Activated effector memory CD4-positive, alpha-beta T cell treated with Interleukin-2 at 50 U/mL for 16 hours (primary cell): ENCODE data around the gene ZBTB43.
"Not testable (repeated sequence)": the region's sequence is repeated elsewhere in the genome, so short reads cannot be mapped to it uniquely, and the experiment has no call there.

ENCODE experiments used
- DNase-seq: peaks from one replicate; pipeline ENCODE4 v3.0.0-alpha.2; 2020

ZBTB43 gene

DNA sequence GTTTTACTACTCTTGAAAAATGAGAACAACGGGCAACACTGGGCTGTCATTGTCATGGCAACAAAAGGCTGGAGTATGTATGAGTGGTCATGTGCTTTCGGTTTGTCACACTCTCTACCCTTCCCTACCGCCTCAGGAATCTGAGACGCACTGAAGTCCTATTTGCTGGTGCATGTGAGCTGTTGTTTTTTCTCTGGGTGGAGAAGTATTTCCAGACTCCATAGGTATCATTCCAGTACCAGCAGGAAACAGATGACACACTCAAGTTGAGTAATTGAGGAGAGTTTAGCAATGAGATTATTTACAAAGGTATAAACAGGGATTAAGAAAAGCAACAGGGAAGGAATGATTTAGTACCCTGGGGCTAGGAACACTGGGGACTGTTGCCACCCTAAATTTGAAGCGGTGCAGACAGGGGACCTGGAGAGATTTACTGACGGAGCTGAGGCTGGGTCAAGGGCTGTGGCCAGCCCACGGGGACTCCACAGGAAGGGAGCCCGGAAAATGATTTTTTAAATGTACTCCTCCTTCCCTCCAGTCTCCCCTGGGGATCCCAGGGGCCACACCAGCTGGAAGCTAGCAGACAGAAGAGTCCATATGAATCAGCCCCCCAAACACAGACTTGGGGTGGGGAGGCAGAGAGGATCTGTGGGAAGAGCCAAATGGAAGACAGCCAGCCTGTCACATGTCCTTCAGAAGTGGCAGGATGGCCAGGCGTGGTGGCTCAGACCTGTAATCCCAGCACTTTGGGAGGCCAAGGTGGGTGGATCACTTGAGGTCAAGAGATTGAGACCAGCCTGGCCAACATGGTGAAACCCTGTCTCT, 13.2 kb upstream of the ZBTB43 start:
- DNase-seq, result no peak

DNA sequence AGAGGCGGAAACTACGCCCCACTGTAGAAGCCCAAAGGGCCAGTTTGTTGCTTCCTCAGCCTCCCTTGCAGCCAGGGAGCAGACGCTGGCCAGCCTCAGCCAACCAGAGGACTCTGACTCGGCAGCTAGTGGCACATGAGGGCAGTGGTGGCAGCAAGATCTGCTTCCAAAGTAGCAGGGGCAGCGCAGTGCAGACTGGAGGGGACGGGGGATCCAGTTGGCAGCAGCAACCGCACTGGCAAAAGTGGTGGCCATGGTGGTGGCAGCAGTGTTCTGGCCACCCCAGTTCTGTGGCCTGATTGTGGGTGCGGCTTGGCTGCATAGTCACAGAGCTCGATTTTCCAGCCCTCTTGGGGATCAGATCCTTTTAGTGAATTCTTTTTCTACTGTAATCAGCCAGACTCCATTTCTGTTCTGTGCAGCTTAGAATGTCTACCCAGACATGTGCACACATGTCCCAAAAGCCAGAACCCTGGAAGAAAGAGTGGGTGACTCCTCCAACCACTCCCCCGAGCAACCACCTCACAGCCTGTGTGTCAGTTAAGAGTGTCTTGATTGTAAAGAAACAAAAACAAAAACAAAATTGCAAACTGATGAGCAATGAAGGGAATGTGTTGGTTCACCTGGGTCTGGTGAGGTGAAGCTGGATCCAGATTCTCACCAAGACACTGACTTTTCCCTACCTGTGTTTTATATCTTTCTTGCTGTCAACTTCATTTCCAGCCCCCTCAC, 11.0 kb upstream of the ZBTB43 start:
- DNase-seq, result no peak

DNA sequence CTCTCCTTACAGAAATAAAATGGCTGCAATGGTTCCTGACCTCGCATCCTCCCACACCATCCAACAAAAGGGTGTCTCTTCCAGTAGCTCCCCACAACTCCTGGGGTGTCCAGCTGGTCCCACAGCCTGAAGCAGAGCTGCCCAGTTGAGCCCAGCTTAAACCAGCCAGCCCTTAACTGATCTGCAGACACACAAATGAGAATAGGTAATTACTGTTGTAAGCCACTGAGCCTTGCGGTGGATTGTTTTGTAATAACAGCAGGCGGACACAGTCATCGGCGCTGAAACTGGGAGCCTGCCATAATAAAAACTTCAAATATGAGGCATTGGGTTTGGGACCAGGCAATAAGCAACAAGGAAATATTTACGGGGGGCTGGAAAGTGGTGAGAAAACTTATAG, 10.4 kb upstream of the ZBTB43 start:
- no peak for DNase-seq

DNA sequence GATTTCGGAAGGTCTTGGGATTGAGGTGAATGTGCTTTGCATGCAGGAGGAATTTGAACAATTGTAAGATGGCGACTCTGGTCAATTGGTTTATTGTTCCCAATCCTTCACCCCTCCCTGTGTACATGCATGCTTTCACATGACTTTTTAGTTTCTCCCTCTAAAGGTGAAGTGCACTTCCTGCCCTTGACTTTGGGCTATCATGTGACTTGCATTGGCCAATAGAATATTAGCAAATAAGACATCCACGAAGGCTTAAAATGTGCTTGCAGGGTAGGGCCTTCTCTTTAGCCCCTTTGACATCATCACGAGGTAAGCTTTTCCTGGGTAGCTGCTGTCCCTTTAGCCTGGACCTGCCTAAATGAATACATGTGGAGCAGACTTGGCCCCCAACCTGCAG, 8.1 kb upstream of the ZBTB43 start:
- no peak for DNase-seq

DNA sequence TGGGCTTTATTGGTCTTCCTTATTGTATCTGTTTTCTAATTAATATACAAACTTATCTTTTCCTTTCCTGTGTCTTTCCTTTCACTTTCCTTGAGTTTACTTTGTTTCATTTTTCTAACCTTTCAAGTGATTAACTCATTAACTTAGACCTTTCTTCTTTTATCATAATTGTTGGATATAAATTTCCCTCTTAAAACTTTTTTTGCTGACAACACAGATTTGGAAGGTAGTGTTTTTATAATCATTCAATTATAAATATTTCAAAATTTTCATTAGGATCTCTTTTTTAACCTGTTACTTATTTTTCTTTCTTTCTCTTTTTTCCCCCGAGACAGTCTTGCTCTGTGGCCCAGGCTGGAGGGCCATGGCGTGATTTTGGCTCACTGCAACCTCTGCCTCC, 6.9 kb upstream of the ZBTB43 start:
- no peak for DNase-seq

DNA sequence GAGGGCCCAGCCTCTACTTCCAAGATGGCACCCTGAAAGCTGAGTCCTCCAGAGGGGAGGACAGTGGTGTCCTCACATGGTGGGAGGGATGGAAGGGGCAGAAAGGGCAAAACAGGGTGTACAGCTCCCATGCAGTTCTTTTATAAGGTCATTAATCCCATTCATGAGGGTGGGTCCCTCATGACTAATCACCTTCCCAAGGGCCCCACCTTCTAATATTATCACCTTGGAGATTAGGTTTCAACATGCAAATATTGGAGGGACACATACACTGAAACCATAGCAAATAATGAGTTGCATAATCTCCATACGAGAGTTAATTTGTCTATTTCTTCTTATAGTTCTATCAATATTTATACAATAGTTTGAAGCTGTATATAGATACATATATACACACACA, 5.8 kb upstream of the ZBTB43 start:
- no peak for DNase-seq

DNA sequence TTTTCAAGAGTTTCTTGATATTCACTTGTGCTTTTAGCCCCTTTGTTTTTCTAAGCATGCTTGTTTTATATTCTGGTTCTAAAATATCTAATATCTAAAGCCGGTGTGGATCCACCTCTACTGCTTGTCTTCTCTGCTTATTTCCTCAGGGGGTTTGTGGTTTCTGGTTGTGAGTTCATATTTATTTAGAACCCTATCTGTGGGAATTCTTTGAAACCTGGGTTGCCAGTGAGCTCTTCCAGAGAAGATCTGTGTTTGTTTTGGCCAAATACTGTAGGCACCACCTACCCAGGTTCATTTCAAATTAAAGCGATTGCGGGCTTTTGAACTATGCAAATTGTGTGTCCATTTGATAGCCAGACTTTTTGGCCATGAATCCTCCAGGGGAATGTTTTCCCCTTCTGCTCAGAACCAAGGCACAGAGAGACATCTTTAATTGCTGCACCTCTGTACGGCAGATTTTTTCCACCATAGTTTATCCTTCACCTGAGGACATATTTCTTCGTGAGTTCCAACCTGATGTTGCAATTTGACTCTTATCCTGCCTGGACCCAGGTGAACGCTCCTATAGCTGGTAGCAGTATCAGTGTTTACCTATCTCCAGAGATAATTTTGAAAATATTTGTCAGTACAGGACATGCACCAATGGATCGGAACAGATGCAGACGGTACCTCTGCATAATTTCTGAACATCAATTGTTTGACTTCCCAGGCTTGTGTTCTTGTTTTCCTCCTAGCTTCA, 2.4 kb upstream of the ZBTB43 start:
- DNase-seq, result no peak

DNA sequence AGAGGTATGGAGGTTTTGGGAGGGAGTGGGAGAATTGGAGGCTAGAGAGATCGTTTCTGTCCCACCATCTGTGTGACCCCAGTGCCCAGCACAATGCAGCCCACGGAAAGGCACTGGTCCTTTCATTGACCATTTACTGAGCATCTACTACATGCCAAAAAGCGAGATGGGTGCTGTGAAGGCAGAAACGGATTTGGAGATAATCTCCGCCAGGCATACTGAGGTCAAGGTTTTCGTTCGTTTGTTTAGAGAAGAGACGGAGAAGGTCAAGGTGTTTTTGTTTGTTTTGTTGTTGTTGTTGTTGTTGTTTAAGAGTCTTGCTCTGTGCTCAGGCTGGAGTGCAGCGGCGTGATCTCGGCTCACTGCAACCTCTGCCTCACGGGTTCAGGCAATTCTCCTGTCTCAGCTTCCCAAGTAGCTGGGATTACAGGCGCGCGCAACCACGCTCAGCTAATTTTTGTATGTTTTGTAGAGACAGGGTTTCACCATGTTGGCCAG, 593 bp upstream of the ZBTB43 start:
- no peak for DNase-seq

DNA sequence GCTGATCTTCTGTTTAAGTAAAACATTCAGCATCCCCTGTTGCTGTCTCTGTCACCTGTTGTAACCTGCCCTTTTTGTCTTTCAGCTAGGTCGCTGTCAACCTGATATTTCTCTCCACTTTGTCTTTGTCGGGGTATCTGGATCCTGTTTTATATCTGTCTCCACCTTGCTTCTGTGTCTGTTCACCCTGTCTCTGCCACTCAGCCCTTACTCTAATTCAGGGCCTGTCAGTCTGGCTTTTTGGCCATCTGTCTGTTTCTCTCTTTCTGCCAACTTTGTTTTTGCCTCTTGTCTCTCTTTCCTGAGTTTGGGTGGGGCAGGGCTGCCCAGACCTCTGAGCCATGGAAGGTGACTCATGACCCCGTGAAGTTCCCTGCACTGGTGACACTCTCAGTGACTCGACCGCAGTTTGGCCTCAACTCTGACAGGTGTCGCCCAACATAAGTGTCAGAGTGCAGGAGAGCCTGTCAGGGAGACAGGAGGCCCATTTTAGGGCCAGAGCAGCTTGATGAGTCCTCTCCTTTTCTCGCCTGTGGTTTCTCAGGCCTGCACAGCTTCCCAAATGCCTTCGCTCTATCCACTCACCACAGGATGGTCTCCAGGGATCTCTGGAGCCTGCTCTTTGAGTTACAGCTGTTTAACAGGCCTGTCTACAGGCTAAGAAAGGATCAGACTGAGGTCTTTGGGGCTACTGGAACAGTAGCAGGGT, 868 bp downstream of the ZBTB43 start:
- DNase-seq, result peak; percentile 71

DNA sequence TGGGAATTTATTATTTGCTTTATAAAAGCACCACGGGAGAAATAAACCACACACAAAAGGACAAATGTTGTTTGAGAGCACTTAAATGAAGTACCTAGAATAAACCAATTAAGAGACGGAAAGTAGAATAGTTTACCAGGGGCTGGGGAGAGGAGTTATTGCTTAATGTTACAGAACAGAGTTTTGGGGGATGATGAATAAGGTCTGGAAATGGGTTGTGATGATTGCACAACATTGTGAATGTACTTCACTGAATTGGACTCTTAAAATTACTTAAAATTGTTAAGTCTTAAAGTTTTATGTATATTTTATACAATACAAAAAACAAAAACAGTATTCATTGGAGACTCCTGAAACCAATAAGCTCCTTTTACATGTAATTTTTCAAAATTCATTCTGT, 1.5 kb downstream of the ZBTB43 start:
- no peak for DNase-seq

DNA sequence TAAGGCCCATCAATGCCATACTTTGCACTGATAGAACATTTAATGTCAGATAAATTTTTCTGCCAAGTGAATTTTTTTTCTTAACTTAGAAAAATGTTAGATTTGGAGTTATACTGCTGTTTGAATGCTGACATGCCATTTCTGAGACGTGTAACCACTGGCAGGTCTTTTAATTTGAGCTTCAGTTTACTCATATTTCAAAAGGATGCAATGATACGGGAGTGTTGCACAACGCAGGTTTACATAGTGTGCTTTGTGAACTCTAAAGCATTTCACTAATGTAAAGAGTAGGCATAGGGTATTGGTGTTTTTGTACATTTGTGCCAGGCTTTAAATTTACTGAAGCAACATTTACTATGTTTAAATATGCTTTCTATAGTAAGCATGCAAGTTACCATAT, 4.2 kb downstream of the ZBTB43 start:
- DNase-seq, result no peak

DNA sequence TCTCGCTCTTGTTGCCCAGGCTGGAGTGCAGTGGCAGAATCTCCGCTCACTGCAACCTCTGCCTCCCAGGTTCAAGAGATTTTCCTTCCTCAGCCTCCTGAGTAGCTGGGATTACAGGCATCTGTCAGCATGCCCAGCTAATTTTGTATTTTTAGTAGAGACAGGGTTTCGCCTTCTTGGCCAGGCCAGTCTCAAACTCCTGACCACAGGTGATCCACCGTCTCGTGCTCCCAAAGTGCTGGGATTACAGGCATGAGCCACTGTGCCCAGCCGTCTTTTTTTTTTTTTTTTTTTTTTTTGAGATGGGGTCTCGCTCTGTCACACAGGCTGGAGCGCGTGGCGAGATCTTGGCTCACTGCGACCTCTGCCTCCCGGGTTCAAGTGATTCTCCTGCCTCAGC, 5.4 kb downstream of the ZBTB43 start:
- not testable (repeated sequence) for DNase-seq

DNA sequence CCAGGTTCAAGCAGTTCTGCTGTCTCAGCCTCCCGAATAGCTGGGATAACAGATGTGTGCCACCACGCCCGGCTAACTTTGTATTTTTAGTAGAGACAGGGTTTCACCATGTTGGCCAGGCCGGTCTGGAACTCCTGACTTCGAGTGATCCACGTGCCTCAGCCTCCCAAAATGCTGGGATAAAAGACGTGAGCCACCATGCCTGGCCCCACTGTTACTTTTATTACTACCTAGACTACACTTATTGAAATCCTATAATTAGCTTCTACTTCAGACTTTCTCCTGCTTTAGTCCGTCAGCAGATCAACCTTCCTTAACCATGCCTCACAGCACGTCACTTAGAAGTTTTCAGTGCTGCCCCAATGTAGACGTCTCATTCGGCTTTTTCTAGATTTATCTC, 8.2 kb downstream of the ZBTB43 start:
- no peak for DNase-seq

DNA sequence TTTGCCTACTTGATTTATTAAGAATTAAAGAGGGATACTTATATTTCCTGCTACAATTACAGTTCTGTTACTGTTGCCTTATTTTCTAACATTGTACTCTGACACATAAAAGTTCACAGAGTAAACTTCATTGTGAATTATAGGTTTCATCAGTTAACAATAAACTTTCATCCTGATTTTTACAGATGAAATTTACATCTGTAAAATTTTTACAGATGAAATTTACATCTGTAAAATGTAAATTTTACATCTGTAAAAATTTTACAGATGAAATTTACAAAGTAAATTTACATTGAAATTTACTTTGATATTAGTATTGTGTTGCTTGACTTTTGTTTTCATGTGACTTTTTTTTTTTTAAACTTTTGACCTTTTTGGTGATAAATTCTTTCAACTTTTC, 9.3 kb downstream of the ZBTB43 start:
- DNase-seq, result no peak

DNA sequence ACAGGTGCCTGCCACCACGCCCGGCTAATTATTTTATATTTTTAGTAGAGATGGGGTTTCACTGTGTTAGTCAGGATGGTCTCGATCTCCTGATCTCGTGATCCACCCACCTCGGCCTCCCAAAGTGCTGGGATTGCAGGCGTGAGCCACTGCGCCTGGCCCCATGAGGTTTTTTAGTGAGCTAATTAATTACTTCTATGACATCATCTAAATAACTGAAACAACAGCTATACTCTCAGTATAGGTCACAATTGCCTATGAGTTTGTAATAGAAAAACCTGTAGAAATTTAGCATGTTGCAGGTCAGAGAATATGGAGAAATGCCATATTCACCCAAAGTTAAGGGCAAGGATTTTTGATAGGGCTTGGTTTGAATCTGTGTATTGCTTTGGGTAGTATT, 12.8 kb downstream of the ZBTB43 start:
- DNase-seq, result not testable (repeated sequence)

DNA sequence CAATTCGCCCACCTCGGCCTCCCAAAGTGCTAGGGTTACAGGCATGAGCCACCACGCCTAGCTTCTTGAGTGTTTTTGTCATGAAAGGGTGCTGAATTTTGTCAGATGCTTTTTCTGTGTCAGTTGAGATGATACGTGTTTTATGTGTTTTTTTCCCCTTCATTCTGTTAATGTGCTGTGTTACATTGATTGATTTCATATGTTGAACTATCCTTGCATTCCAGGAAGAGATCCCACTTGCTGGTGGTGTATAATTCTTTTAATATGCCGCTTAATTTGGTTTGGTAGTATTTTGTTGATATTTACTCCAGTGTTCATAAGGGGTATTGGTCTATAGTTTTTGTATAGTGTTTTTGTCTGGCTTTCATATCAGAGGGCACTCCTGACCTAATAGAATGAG, 13.6 kb downstream of the ZBTB43 start:
- no peak for DNase-seq

DNA sequence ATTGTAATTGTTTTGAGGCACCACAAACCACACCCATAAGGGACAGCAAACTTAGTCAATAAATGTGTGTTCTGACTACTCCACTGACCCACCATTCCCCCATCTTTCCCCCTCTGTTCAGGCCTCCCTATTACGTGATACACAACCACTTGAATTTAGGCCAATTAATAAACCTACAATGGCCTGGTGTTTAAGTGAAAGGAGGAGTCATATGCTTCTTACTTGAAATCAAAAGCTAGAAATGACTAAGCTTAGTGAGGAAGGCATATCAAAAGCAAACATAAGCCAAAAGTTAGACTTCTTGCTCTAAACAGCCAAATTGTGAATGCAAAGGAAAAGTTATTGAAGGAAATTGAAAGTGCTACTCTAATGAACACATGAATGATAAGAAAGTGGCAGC, 14.6 kb downstream of the ZBTB43 start:
- no peak for DNase-seq

DNA sequence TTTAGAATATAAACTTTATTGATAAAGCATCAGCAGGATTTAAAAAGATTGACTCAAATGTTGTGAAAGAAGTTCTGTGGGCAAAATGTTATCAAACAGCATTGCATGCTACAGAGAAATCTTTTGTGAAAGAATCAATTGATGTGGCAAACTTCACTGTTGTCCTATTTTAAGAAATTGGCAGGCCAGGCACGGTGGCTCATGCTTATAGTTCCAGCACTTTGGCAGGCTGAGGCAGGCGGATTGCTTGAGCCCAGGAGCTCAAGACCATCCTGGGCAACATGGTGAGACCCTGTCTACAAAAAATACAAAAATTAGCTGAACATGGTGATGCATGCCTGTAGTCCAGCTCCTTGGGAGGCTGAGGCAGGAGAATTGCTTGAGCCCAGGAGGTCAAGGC, 17.4 kb downstream of the ZBTB43 start:
- no peak for DNase-seq

DNA sequence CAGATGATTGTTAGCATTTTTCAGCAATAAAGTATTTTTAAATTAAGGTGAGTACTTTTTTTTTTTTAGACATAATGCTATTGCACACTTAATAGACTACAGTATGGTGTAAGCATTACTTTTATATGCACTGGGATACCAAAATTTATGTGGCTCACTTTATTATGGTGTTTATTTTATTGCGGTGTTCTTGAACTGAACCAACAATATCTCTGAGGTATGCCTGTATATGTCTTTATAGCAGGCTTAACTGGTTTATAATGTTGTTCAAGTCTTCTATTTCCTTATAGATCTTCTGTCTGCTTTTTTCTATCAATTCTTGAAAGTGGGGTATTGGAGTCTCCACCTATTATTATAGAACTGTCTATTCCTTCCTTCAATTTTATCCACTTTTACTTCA, 18.0 kb downstream of the ZBTB43 start:
- DNase-seq, result no peak

DNA sequence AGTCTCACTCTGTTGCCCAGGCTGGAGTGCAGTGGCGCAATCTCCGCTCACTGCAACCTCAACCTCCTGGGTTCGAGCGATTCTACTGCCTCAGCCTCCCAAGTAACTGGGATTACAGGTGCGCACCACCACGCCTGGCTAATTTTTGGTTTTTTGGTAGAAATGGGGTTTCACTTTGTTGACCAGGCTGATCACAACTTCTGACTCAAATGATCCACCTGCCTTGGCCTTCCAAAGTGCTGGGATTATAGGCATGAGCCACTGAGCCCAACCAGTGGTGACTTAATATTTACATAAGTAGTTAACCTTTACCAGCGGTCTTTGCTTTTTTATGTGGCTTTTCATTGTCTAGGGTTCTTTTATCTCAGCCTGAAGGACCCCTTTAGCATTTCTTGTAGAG, 19.2 kb downstream of the ZBTB43 start:
- DNase-seq, result not testable (repeated sequence)

DNA sequence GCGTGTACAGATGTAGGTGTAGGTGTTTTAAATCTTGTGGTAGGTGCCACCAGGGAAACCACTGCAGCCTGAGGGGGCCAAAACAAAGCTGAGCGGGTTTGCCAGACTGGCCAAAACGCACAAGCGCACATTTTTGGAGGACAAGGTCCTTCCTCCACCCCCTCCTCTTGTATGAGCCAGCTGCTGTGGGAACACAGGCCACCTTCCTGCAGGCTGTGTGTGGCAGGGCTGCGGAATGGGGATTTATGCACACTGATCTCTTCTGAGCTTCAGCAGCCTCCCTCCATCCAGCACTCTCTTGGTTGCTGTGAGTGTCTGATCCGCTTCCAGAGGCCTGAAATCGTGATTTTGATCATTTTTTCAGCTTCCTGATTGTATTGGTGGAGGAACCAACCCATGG, 22.4 kb downstream of the ZBTB43 start:
- no peak for DNase-seq

DNA sequence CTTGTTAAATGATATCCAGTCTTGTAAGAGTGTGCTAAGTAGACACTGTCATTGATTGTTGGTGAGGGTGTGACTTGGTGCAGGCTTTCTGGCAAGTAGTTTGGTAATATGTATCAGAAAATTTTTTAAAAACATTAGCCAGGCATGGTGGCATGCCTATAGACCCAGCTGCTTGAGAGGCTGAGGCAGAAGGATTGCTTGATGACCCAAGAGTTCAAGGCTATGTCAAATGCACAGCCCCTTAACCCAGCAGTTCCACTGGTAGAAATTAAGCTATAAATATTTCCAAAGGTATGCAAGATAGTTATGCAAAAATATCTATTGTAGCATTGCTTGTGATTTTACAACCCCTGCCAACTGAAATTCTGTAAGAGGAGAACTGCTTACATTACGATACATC, 24.2 kb downstream of the ZBTB43 start:
- no peak for DNase-seq

DNA sequence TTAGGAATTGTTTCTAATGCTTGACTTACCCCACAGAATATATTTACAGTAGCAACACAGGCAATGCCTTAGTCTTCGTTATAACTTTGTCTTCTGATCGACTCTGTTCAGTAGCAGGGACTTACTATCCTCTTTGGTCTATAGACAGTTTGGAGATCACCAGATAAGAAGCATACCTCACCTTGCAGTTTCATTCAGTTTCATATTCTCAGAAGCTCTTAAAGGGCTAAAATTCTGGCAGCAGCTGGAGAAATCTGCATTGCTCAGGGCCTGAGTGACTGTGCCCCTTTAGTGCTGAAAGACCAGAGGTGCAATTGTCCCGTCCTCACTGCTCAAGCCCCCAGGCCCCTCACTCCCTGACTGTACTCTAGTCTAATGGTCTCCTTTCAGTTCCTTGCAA, 26.0 kb downstream of the ZBTB43 start:
- no peak for DNase-seq
